NB4 (cell line): ENCODE results near the gene NAB1.

ENCODE experiments used
- DNase-seq: peaks from one replicate; pipeline ENCODE4 v3.0.0; 2010; ENCODE audit warnings: low read depth
- H3K4me3 ChIP-seq: one replicate; pipeline ENCODE4 v1.5.1; 2011; ENCODE audit warnings: mild to moderate bottlenecking, low read depth, low read length, moderate library complexity
- CTCF ChIP-seq: IDR thresholded peaks from one replicate; pipeline ENCODE4 v1.5.1; 2012; ENCODE audit warnings: low read depth, low read length
- MAX ChIP-seq: IDR thresholded peaks from 2 replicates; pipeline ENCODE4 v1.6.1; 2011; ENCODE audit warnings: low read depth, low read length
- MYC ChIP-seq: IDR thresholded peaks from 2 replicates; pipeline ENCODE4 v1.6.1; 2011; ENCODE audit warnings: low read depth, low read length
- POLR2A ChIP-seq: IDR thresholded peaks from 2 replicates; pipeline ENCODE4 v1.6.1; 2011; ENCODE audit warnings: mild to moderate bottlenecking; ENCODE audit not compliant: insufficient read length; ENCODE audit errors: extremely low read depth

Gene NAB1

GRCh38 chr2:190646780-190647522 lies 1.9 kb upstream of the NAB1 start:
- no peak overlapping the region for H3K4me3 ChIP-seq
- DNase-seq = no peak

GRCh38 chr2:190648289-190649034 lies 421 bp upstream of the NAB1 start:
- TF ChIP-seq MAX = no peak
- TF ChIP-seq POLR2A = peak; percentile 26
- peak overlapping the region; percentile 55 for H3K4me3 ChIP-seq
- peak; percentile 85 for DNase-seq

More at GRCh38 chr2:190646780-190647522, 1.9 kb upstream of the NAB1 start:
- TF ChIP-seq MAX (no peak), CTCF (no peak), POLR2A (no peak), MYC (no peak)

GRCh38 chr2:190649798-190650390 lies 1.0 kb downstream of the NAB1 start:
- DNase-seq = peak; percentile 69
- no peak for TF ChIP-seq POLR2A
- no peak for TF ChIP-seq MAX
- no peak for TF ChIP-seq MYC
- no peak for TF ChIP-seq CTCF
- H3K4me3 ChIP-seq = peak overlapping the region; percentile 83

- H3K4me3 ChIP-seq = peak overlapping the region; percentile 83
- no peak for DNase-seq
- TF ChIP-seq POLR2A = no peak
- no peak for TF ChIP-seq MAX
- TF ChIP-seq CTCF = no peak
- no peak for TF ChIP-seq MYC
Observed at GRCh38 chr2:190651413-190651812, 2.5 kb downstream of the NAB1 start.

- H3K4me3 ChIP-seq = no peak overlapping the region
- TF ChIP-seq CTCF (no peak), MYC (no peak), MAX (no peak), POLR2A (no peak)
- DNase-seq = no peak
Observed at GRCh38 chr2:190653231-190653630, 4.3 kb downstream of the NAB1 start.

GRCh38 chr2:190653931-190654330 lies 5.0 kb downstream of the NAB1 start:
- TF ChIP-seq POLR2A (no peak), CTCF (no peak), MAX (no peak), MYC (no peak)
- DNase-seq = no peak
- H3K4me3 ChIP-seq = no peak overlapping the region
